Loucy (cell line): Measurements from ENCODE around the gene EXD3.

Experiments used
- H2AFZ ChIP-seq: fragments of 200-600 bp; sonication (generic); 2 replicates; pipeline ENCODE4 v1.6.0; 2016; ENCODE audit warnings: antibody characterized with exemption, mild to moderate bottlenecking, low read length, moderate library complexity
- H3F3A ChIP-seq: fragments of 200-600 bp; 2 replicates; pipeline ENCODE4 v1.6.0; 2016; ENCODE audit warnings: antibody characterized with exemption, low read depth, mild to moderate bottlenecking
- H3K27me3 ChIP-seq: fragments of 200-600 bp; sonication (generic); 2 replicates; pipeline ENCODE4 v1.6.1; 2014; ENCODE audit warnings: low read length, mild to moderate bottlenecking; ENCODE audit not compliant: insufficient read depth, poor library complexity, severe bottlenecking
- H3K36me3 ChIP-seq: fragments of 200-600 bp; sonication (generic); 2 replicates; pipeline ENCODE4 v1.6.1; 2016; ENCODE audit warnings: low read length; ENCODE audit not compliant: insufficient read depth
- H3K4me1 ChIP-seq: fragments of 200-600 bp; sonication (generic); 2 replicates; pipeline ENCODE4 v1.5.1; 2014; ENCODE audit warnings: low read length, mild to moderate bottlenecking; ENCODE audit not compliant: insufficient read depth, poor library complexity, severe bottlenecking
- H3K4me2 ChIP-seq: fragments of 200-600 bp; sonication (generic); 2 replicates; pipeline ENCODE4 v1.6.0; 2014; ENCODE audit warnings: antibody characterized with exemption, low read length, low read depth, mild to moderate bottlenecking; ENCODE audit not compliant: poor library complexity, severe bottlenecking
- H3K4me3 ChIP-seq: fragments of 200-600 bp; sonication (generic); 2 replicates; pipeline ENCODE4 v1.5.1; 2014; ENCODE audit warnings: low read length, mild to moderate bottlenecking, mixed read lengths; ENCODE audit not compliant: poor library complexity, severe bottlenecking
- H3K79me2 ChIP-seq: fragments of 200-600 bp; sonication (generic); 2 replicates; pipeline ENCODE4 v1.6.1; 2014; ENCODE audit warnings: low read length; ENCODE audit not compliant: insufficient read depth
- H3K9ac ChIP-seq: fragments of 200-600 bp; sonication (generic); 2 replicates; pipeline ENCODE4 v1.6.0; 2014; ENCODE audit warnings: mild to moderate bottlenecking, low read depth, low read length, moderate library complexity; ENCODE audit not compliant: poor library complexity, severe bottlenecking
- H3K9me2 ChIP-seq: fragments of 200-600 bp; sonication (generic); replicated peaks from 2 replicates; pipeline ENCODE4 v1.6.1; 2016; ENCODE audit warnings: low read depth, low read length, mixed read lengths
- H3K9me3 ChIP-seq: fragments of 200-600 bp; sonication (generic); 2 replicates; pipeline ENCODE4 v1.6.1; 2014; ENCODE audit warnings: mild to moderate bottlenecking, antibody characterized with exemption, low read length, low read depth; ENCODE audit not compliant: insufficient read depth
- H4K20me1 ChIP-seq: fragments of 200-600 bp; sonication (generic); 2 replicates; pipeline ENCODE4 v1.6.0; 2014; ENCODE audit warnings: antibody characterized with exemption, low read length, mild to moderate bottlenecking; ENCODE audit not compliant: insufficient read depth, poor library complexity, severe bottlenecking
- CTCF ChIP-seq: fragments of 200-600 bp; sonication (generic); conservative IDR thresholded peaks from 2 replicates; pipeline ENCODE4 v1.5.1; 2014; ENCODE audit warnings: mild to moderate bottlenecking, antibody characterized with exemption, low read length
- EZH2phosphoT487 ChIP-seq: fragments of 200-600 bp; IDR thresholded peaks from 2 replicates; pipeline ENCODE4 v1.6.1; 2018; ENCODE audit warnings: antibody characterized with exemption, mild to moderate bottlenecking, moderate library complexity, borderline replicate concordance

Gene EXD3

GRCh38 chr9:137278061-137278701, 144.8 kb downstream of the EXD3 start:
- H2AFZ ChIP-seq: no peak overlapping the region
- H3K9ac ChIP-seq: no peak overlapping the region
- no peaks in the 10 kb centered on the region for H3K27me3 ChIP-seq
- no peak overlapping the region for H3K4me3 ChIP-seq
- H3F3A ChIP-seq: no peaks in the 10 kb centered on the region
- H3K36me3 ChIP-seq: no peaks in the 10 kb centered on the region; the same call in 1 of the 2 replicates
- H3K79me2 ChIP-seq: no peaks in the 10 kb centered on the region
- no peaks in the 10 kb centered on the region for H3K4me1 ChIP-seq
- no peak overlapping the region for H3K4me2 ChIP-seq
- no peaks in the 10 kb centered on the region for H3K9me2 ChIP-seq
- no peak for TF ChIP-seq CTCF
- TF ChIP-seq EZH2phosphoT487: no peak
- no peaks in the 10 kb centered on the region for H4K20me1 ChIP-seq
- H3K9me3 ChIP-seq: no peaks in the 10 kb centered on the region

GRCh38 chr9:137277329-137278041, 145.5 kb downstream of the EXD3 start, which contains the start of gene TOR4A:
TOR4A (plus strand) TSS chr9:137277726; CDS start chr9:137278690, 964 bp downstream.
- Histone ChIP-seq H3K79me2 (no peaks in the 10 kb centered on the region), H3K27me3 (no peaks in the 10 kb centered on the region), H3K4me1 (no peaks in the 10 kb centered on the region), H3K4me3 (no peak within 1 kb of the TSS), H3K9me3 (no peaks in the 10 kb centered on the region), H4K20me1 (no peaks in the 10 kb centered on the region), H3K9me2 (no peaks in the 10 kb centered on the region), H3K36me3 (no peaks in the 10 kb centered on the region; the same call in 1 of the 2 replicates), H3F3A (no peaks in the 10 kb centered on the region), H3K4me2 (no peak within 1 kb of the TSS), H2AFZ (no peak within 1 kb of the TSS), H3K9ac (no peak within 1 kb of the TSS)
- TF ChIP-seq EZH2phosphoT487 (no peak), CTCF (no peak)

- Histone ChIP-seq H4K20me1 (peaks cover under 1% of the 10 kb centered on the region), H3K9me2 (no peaks in the 10 kb centered on the region), H3K4me3 (no peak overlapping the region), H3K4me1 (no peaks in the 10 kb centered on the region), H2AFZ (no peak overlapping the region), H3K9me3 (no peaks in the 10 kb centered on the region), H3K36me3 (no peaks in the 10 kb centered on the region; the same call in 1 of the 2 replicates), H3K9ac (no peak overlapping the region), H3K79me2 (no peaks in the 10 kb centered on the region), H3F3A (no peaks in the 10 kb centered on the region), H3K4me2 (no peak overlapping the region), H3K27me3 (no peaks in the 10 kb centered on the region)
- TF ChIP-seq CTCF (no peak), EZH2phosphoT487 (no peak)
Observed at GRCh38 chr9:137276473-137277328, 146.3 kb downstream of the EXD3 start.
